Fibroblast of lung (primary cell): ENCODE data around the gene HSD11B1L.

ENCODE experiments used
- EZH2 ChIP-seq: IDR thresholded peaks from 2 replicates; pipeline ENCODE4 v1.5.1; 2012; ENCODE audit warnings: low read length, control low read depth, mild to moderate bottlenecking; ENCODE audit errors: missing control alignments
- TF ChIP-seq, protein P1 (sequence below), 2 donors: IDR thresholded peaks in 1 of 2; conservative IDR thresholded peaks in 1 of 2; 1 replicate in 1 of 2; 2 replicates in 1 of 2; pipeline ENCODE4 v1.5.1; 2011 to 2012; ENCODE audit warnings: low read length in 2 of 2, control low read depth in 1 of 2, inconsistent platforms in 1 of 2, low read depth in 1 of 2, mild to moderate bottlenecking in 1 of 2

DNA sequence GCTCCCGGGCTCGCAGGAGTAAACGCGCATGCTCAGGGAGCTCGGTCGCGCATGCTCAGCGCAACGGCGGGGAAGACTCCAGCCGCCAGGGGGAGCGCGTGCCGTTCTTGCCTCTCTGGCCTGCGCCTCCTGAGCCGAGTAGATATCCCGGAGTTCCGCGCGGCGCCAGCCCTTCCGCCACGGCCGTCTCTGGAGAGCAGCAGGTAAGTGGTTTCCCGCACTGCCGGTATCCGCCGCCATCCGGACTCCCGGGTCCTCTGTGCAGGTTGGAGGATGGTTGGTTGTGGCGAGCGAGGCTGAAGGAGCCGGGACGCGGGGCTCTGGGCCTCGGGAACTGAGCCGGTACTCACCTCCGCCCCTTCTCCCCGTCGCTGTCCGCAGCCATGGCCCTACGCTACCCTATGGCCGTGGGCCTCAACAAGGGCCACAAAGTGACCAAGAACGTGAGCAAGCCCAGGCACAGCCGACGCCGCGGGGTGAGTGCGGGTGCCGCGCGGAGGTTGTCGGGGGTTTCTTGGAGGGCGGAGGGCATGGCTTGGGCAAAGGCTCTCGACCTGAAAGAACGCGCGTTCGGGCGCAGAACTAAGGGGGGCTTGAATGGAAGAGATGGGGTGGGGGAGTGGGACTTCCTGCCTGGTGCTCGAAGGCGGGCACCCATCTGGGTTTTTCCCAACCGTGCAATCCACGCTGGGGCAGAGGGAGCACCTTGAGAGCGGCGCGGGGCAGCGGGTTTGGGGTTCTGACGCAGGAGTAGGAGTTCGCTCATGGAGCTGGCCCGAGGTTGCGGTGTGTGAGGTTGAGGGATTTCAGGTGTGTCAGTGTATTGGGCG, 9.5 kb downstream of the HSD11B1L start, which contains the start of gene RPL36:
- TF ChIP-seq, protein P1, sequence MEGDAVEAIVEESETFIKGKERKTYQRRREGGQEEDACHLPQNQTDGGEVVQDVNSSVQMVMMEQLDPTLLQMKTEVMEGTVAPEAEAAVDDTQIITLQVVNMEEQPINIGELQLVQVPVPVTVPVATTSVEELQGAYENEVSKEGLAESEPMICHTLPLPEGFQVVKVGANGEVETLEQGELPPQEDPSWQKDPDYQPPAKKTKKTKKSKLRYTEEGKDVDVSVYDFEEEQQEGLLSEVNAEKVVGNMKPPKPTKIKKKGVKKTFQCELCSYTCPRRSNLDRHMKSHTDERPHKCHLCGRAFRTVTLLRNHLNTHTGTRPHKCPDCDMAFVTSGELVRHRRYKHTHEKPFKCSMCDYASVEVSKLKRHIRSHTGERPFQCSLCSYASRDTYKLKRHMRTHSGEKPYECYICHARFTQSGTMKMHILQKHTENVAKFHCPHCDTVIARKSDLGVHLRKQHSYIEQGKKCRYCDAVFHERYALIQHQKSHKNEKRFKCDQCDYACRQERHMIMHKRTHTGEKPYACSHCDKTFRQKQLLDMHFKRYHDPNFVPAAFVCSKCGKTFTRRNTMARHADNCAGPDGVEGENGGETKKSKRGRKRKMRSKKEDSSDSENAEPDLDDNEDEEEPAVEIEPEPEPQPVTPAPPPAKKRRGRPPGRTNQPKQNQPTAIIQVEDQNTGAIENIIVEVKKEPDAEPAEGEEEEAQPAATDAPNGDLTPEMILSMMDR (conservative IDR thresholded peaks at IDR 0.05 in 1 of 2, IDR thresholded peaks at IDR 0.05 in 1 of 2; ENCODE audit: low read depth in 1 of 2, low read length in 2 of 2): peak; percentile 71 to 88
- no peak for TF ChIP-seq EZH2
